Smooth muscle cell (in vitro differentiated cells): ENCODE results near the gene TCF25. TPM values are rescaled to one million over a fixed set of nuclear protein-coding genes. Genes with fewer than 3 reads are reported as not detected.

Experiments
- DNase-seq: peaks from one replicate; lab custom pipeline; 2025; ENCODE audit not compliant: unreplicated experiment; lab: John Stamatoyannopoulos, UW
- H2AFZ ChIP-seq: fragments of 200-600 bp; sonication (generic); 2 replicates; pipeline ENCODE4 v1.6.0; 2016; ENCODE audit warnings: antibody characterized with exemption, low read depth, mild to moderate bottlenecking
- H3F3A ChIP-seq: fragments of 200-600 bp; sonication (generic); 2 replicates; pipeline ENCODE4 v1.6.0; 2017; ENCODE audit warnings: antibody characterized with exemption, low read depth
- H3K27ac ChIP-seq: fragments of 200-600 bp; sonication (generic); 2 replicates; pipeline ENCODE4 v1.5.1; 2016; ENCODE audit warnings: low read depth, mild to moderate bottlenecking
- H3K27me3 ChIP-seq: fragments of 200-600 bp; sonication (generic); 2 replicates; pipeline ENCODE4 v1.6.1; 2016; ENCODE audit warnings: low read depth, mild to moderate bottlenecking
- H3K36me3 ChIP-seq: fragments of 200-600 bp; sonication (generic); 2 replicates; pipeline ENCODE4 v1.5.1; 2016; ENCODE audit warnings: low read depth
- H3K4me1 ChIP-seq: fragments of 200-600 bp; sonication (generic); 2 replicates; pipeline ENCODE4 v1.5.1; 2016; ENCODE audit warnings: low read depth
- H3K4me2 ChIP-seq: fragments of 200-600 bp; sonication (generic); 2 replicates; pipeline ENCODE4 v1.6.0; 2016; ENCODE audit warnings: mild to moderate bottlenecking
- H3K4me3 ChIP-seq: fragments of 200-600 bp; sonication (generic); 2 replicates; pipeline ENCODE4 v1.5.1; 2016; ENCODE audit warnings: mild to moderate bottlenecking
- H3K79me2 ChIP-seq: fragments of 200-600 bp; sonication (generic); 2 replicates; pipeline ENCODE4 v1.6.0; 2016; ENCODE audit warnings: low read depth, mild to moderate bottlenecking
- H3K9ac ChIP-seq: fragments of 200-600 bp; sonication (generic); 2 replicates; pipeline ENCODE4 v1.6.0; 2016; ENCODE audit warnings: low read depth
- H3K9me3 ChIP-seq: fragments of 200-600 bp; sonication (generic); replicated peaks from 2 replicates; pipeline ENCODE4 v1.5.1; 2016; ENCODE audit warnings: low read depth
- H4K20me1 ChIP-seq: fragments of 200-600 bp; sonication (generic); 2 replicates; pipeline ENCODE4 v1.6.0; 2016; ENCODE audit warnings: low read depth
- WGBS: methylation state at CpG from one replicate; pipeline ENCODE4 v1.1.7; 2016; ENCODE audit warnings: low lambda C conversion rate; 5-methylcytosine and 5-hydroxymethylcytosine counted together
- polyA plus RNA-seq: library from polyadenylated mRNA; unstranded; fragments of >200 nt; fragmentation: Nextera tagmentation; extraction: Ambion mirVana; gene quantifications from 2 replicates; pipeline ENCODE4 v1.2.1, GENCODE V29; 2016
- total RNA-seq: library from RNA; depleted of rRNA; stranded (reverse); fragments of >200 nt; gene quantifications from 2 replicates; pipeline ENCODE4 v1.2.3, GENCODE V29; 2014
- TF ChIP-seq, protein P1 (sequence below): fragments of 200-600 bp; sonication (generic); IDR thresholded peaks from 2 replicates; pipeline ENCODE4 v1.5.1; 2017; ENCODE audit warnings: borderline replicate concordance, mild to moderate bottlenecking, antibody characterized with exemption; ENCODE audit not compliant: insufficient read depth, poor library complexity, severe bottlenecking

Gene TCF25
- total and polyA plus RNA-seq, 2 experiments from 2014 or later, result 99.8 to 174 TPM

DNA sequence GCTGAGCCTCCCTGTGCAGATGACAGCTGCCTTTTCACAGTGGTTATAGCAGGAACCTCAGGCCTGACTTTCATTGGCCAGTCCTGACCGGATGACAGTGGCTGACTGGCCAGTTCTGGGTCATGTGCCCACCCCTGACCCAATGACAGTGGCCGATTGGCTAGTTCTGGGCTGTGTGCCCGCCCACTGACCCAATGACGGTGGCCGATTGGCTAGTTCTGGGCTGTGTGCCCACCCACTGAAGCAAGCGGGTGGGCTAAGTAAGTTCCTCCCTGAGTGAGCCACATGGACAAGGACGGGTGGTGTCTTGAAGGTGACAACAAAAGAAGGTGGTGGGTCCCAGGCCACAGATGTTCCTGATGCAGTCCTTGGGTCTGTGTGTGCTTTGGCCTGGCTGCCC, 84.7 kb downstream of the TCF25 start:
- no peak for DNase-seq
- H3K27me3 ChIP-seq, result no peaks in the 10 kb centered on the region

DNA sequence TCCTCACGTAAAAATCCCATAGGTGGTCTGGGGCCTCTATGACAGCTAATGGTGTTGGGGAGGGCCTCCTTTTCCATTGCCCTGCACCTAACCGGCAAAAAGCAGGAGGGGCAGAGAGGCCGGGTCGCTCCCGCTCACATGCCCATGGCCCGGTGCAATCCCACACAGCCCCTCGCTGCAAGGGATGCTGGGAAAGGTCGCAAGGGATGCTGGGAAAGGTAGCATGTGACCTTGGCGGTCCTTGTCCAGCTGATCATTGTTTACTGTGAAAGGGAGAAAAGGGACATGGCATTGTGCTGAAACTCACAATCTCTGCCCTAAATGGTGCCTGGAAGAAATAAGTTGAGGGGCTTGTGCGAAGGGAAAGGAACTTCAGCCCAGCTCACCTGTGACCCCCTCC, 85.2 kb downstream of the TCF25 start:
- 98% methylated on average over 10 of the region's 10 CpGs for WGBS
- Histone ChIP-seq H3K9ac (no peak overlapping the region), H3K36me3 (no peaks in the 10 kb centered on the region), H3K27ac (no peak overlapping the region), H2AFZ (no peak overlapping the region), H3K27me3 (no peaks in the 10 kb centered on the region), H3K9me3 (no peaks in the 10 kb centered on the region), H3K4me2 (no peak overlapping the region), H3K4me1 (no peaks in the 10 kb centered on the region), H4K20me1 (peaks cover 18% of the 10 kb centered on the region), H3F3A (no peaks in the 10 kb centered on the region), H3K79me2 (peaks cover 3% of the 10 kb centered on the region), H3K4me3 (no peak overlapping the region)
- DNase-seq, result no peak
- TF ChIP-seq, protein P1, sequence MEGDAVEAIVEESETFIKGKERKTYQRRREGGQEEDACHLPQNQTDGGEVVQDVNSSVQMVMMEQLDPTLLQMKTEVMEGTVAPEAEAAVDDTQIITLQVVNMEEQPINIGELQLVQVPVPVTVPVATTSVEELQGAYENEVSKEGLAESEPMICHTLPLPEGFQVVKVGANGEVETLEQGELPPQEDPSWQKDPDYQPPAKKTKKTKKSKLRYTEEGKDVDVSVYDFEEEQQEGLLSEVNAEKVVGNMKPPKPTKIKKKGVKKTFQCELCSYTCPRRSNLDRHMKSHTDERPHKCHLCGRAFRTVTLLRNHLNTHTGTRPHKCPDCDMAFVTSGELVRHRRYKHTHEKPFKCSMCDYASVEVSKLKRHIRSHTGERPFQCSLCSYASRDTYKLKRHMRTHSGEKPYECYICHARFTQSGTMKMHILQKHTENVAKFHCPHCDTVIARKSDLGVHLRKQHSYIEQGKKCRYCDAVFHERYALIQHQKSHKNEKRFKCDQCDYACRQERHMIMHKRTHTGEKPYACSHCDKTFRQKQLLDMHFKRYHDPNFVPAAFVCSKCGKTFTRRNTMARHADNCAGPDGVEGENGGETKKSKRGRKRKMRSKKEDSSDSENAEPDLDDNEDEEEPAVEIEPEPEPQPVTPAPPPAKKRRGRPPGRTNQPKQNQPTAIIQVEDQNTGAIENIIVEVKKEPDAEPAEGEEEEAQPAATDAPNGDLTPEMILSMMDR, result no peak

More for the DNA sequence above, 84.7 kb downstream of the TCF25 start:
- H3K36me3 ChIP-seq, result no peaks in the 10 kb centered on the region
- H4K20me1 ChIP-seq, result peaks cover 23% of the 10 kb centered on the region
- no peaks in the 10 kb centered on the region for H3K4me1 ChIP-seq
- H3K9ac ChIP-seq, result no peak overlapping the region
- no peak overlapping the region for H3K27ac ChIP-seq
- no peak overlapping the region for H3K4me2 ChIP-seq
- H3K79me2 ChIP-seq, result peaks cover 8% of the 10 kb centered on the region
- no peak overlapping the region for H3K4me3 ChIP-seq
- WGBS, result 98% methylated on average over 7 of the region's 7 CpGs
- no peak overlapping the region for H2AFZ ChIP-seq
- no peaks in the 10 kb centered on the region for H3K9me3 ChIP-seq
- TF ChIP-seq, protein P1, result no peak
- H3F3A ChIP-seq, result no peaks in the 10 kb centered on the region

DNA sequence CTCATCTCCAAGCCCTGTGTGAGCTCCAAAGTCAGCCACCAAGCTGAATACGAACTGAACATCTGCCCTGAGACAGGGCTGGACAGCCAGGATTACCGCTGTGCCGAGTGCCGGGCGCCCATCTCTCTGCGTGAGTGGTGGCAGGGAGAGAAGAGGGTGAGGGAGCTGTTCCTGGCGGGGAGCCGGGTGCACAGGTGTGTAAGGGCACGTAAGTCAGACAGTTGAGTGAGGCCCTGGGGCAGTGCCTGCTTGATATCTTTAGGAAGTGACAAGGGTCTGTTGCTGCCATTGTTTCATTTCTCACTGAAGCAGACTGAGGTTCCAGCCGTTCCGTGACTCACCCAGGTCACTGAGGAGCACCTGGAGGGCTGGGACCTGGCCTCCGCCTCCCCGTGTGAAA, 87.6 kb downstream of the TCF25 start:
- H2AFZ ChIP-seq, result no peak overlapping the region
- no peak overlapping the region for H3K4me3 ChIP-seq
- no peaks in the 10 kb centered on the region for H3K9me3 ChIP-seq
- H3K9ac ChIP-seq, result no peak overlapping the region
- no peaks in the 10 kb centered on the region for H3K36me3 ChIP-seq
- no peak overlapping the region for H3K27ac ChIP-seq
- no peaks in the 10 kb centered on the region for H3F3A ChIP-seq
- H4K20me1 ChIP-seq, result no peaks in the 10 kb centered on the region
- H3K79me2 ChIP-seq, result no peaks in the 10 kb centered on the region
- H3K27me3 ChIP-seq, result no peaks in the 10 kb centered on the region
- TF ChIP-seq, protein P1, result no peak
- H3K4me1 ChIP-seq, result no peaks in the 10 kb centered on the region
- DNase-seq, result no peak
- WGBS, result 94% methylated on average over 13 of the region's 13 CpGs
- H3K4me2 ChIP-seq, result no peak overlapping the region

Other genes starting within 250 kb of the TCF25 start
- gene CHMP1A, start 215.9 kb upstream of the TCF25 start, total RNA-seq, result 40.0 and 40.2 TPM in 2 replicates
- gene CHMP1A, start 215.9 kb upstream of the TCF25 start, polyA plus RNA-seq, result 68.4 and 79.4 TPM in 2 replicates
- gene SPATA33, start 215.8 kb upstream of the TCF25 start, total RNA-seq, result 4.0 TPM in 2 replicates
- gene SPATA33, start 215.8 kb upstream of the TCF25 start, polyA plus RNA-seq, result 8.1 and 10.4 TPM in 2 replicates
- 22.2 and 24.4 TPM in 2 replicates for gene CDK10, start 186.9 kb upstream of the TCF25 start, total RNA-seq
- 77.0 and 84.9 TPM in 2 replicates for gene CDK10, start 186.9 kb upstream of the TCF25 start, polyA plus RNA-seq
- 7.8 and 10.2 TPM in 2 replicates for gene SPATA2L, start 171.9 kb upstream of the TCF25 start, total RNA-seq
- 14.1 and 16.5 TPM in 2 replicates for gene SPATA2L, start 171.9 kb upstream of the TCF25 start, polyA plus RNA-seq
- 6.7 and 10.6 TPM in 2 replicates for gene VPS9D1, start 152.7 kb upstream of the TCF25 start, total RNA-seq
- gene VPS9D1, start 152.7 kb upstream of the TCF25 start, polyA plus RNA-seq, result 13.0 and 15.7 TPM in 2 replicates
- gene ZNF276, start 152.1 kb upstream of the TCF25 start, total RNA-seq, result 5.3 and 8.0 TPM in 2 replicates
- gene ZNF276, start 152.1 kb upstream of the TCF25 start, polyA plus RNA-seq, result 11.0 and 11.7 TPM in 2 replicates
- 6.0 and 17.7 TPM in 2 replicates for gene FANCA, start 56.9 kb upstream of the TCF25 start, total RNA-seq
- 13.1 and 16.7 TPM in 2 replicates for gene FANCA, start 56.9 kb upstream of the TCF25 start, polyA plus RNA-seq
- 1.1 and 1.4 TPM in 2 replicates for gene SPIRE2, start 45.1 kb upstream of the TCF25 start, total RNA-seq
- gene SPIRE2, start 45.1 kb upstream of the TCF25 start, polyA plus RNA-seq, result 1.1 and 2.2 TPM in 2 replicates
- 12.4 and 14.5 TPM in 2 replicates for gene MC1R, start 45.3 kb downstream of the TCF25 start, total RNA-seq
- 16.7 and 16.8 TPM in 2 replicates for gene MC1R, start 45.3 kb downstream of the TCF25 start, polyA plus RNA-seq
- gene TUBB3, start 49.8 kb downstream of the TCF25 start, total RNA-seq, result 213 and 234 TPM in 2 replicates
- 198 and 303 TPM in 2 replicates for gene TUBB3, start 49.8 kb downstream of the TCF25 start, polyA plus RNA-seq
- 63.6 and 85.3 TPM in 2 replicates for gene DEF8, start 75.2 kb downstream of the TCF25 start, total RNA-seq
- gene DEF8, start 75.2 kb downstream of the TCF25 start, polyA plus RNA-seq, result 93.7 and 97.0 TPM in 2 replicates
- gene DBNDD1, start 145.9 kb downstream of the TCF25 start, total RNA-seq, result 3.5 and 3.8 TPM in 2 replicates
- gene DBNDD1, start 145.9 kb downstream of the TCF25 start, polyA plus RNA-seq, result 3.3 and 7.0 TPM in 2 replicates
- gene PRDM7, start 203.7 kb downstream of the TCF25 start, total RNA-seq, result not detected in 2 replicates
- gene PRDM7, start 203.7 kb downstream of the TCF25 start, polyA plus RNA-seq, result 0.11 TPM in 1 of 2 replicates, not detected in the other